HepG2 (cell line): ENCODE measurements around the gene ZNF644. TPM values are rescaled to one million over a fixed set of nuclear protein-coding genes. Genes with fewer than 3 reads are reported as not detected.

Source experiments
- CREM ChIP-seq, 2 experiments: sonication (generic) in 1 of 2; formaldehyde crosslinking in 1 of 2; IDR thresholded peaks; 2 replicates each; pipeline versions ENCODE4 v1.4.0 to v1.6.1; 2016 to 2020; ENCODE audit warnings: antibody characterized with exemption in 1 of 2, mild to moderate bottlenecking in 1 of 2, missing genetic modification reagents in 1 of 2
- GMEB2 ChIP-seq: IDR thresholded peaks from 2 replicates; pipeline ENCODE4 v1.6.1; 2016; ENCODE audit warnings: missing biosample characterization, missing genetic modification reagents, low read depth
- NR2F6 ChIP-seq, 2 experiments: IDR thresholded peaks; 2 replicates each; pipeline ENCODE4 v1.6.1; 2016; ENCODE audit warnings: antibody characterized with exemption in 1 of 2, mild to moderate bottlenecking in 1 of 2
- RBM39 ChIP-seq: fragments of 200-400 bp; formaldehyde crosslinking; IDR thresholded peaks from one replicate; pipeline ENCODE4 v1.6.1; 2018; ENCODE audit warnings: antibody characterized with exemption, mild to moderate bottlenecking, low read depth, low read length; ENCODE audit not compliant: poor library complexity, severe bottlenecking
- SRSF4 ChIP-seq: fragments of 200-400 bp; formaldehyde crosslinking; IDR thresholded peaks from one replicate; pipeline ENCODE4 v1.6.1; 2018; ENCODE audit warnings: mild to moderate bottlenecking, low read depth, low read length, moderate library complexity; ENCODE audit not compliant: poor library complexity, severe bottlenecking
- ZBTB25 ChIP-seq: IDR thresholded peaks from 2 replicates; pipeline ENCODE4 v1.6.1; 2018; ENCODE audit warnings: missing genetic modification reagents
- ZNF180 ChIP-seq: sonication (generic); formaldehyde crosslinking; IDR thresholded peaks from 2 replicates; pipeline ENCODE4 v1.4.0; 2020; ENCODE audit warnings: low read depth, missing genetic modification reagents, borderline replicate concordance
- ZNF615 ChIP-seq: sonication (generic); formaldehyde crosslinking; IDR thresholded peaks from 2 replicates; pipeline ENCODE4 v1.5.0; 2020; ENCODE audit warnings: mild to moderate bottlenecking, missing genetic modification reagents, borderline replicate concordance
- ZNF776 ChIP-seq: sonication (generic); formaldehyde crosslinking; IDR thresholded peaks from 2 replicates; pipeline ENCODE4 v1.4.0; 2020; ENCODE audit warnings: mild to moderate bottlenecking, missing genetic modification reagents
- polyA plus RNA-seq, 8 experiments: library from polyadenylated mRNA; depleted of rRNA in 3 of 8; stranded (reverse) in 7 of 8; unstranded in 1 of 8; fragments of >200 nt; fragmentation: Illumina TruSeq in 4 of 8; extraction: Trizol in 4 of 8; gene quantifications; 2 replicates each; pipeline versions ENCODE4 v1.2.1 to v1.2.3, GENCODE V29; 2011 to 2016; ENCODE audit warnings: low read depth in 4 of 8, missing spikeins in 1 of 8, mixed read lengths in 1 of 8; ENCODE audit not compliant: insufficient read depth in 1 of 8
- total RNA-seq, 5 experiments: library from RNA; depleted of rRNA; stranded (reverse); fragments of >200 nt; fragmentation: Illumina TruSeq; extraction: Trizol; gene quantifications; 2 replicates each; pipeline ENCODE4 v1.2.3, GENCODE V29; 2016; ENCODE audit warnings: low read depth in 1 of 5
- TF ChIP-seq, protein P1 (sequence below): sonication (generic); formaldehyde crosslinking; IDR thresholded peaks from 2 replicates; pipeline ENCODE4 v1.5.1; 2020; ENCODE audit warnings: mild to moderate bottlenecking, missing genetic modification reagents, moderate library complexity
- TF ChIP-seq, protein P2 (sequence below): sonication (generic); formaldehyde crosslinking; IDR thresholded peaks from 2 replicates; pipeline ENCODE4 v1.5.0; 2020; ENCODE audit warnings: missing genetic modification reagents, mild to moderate bottlenecking, borderline replicate concordance
- TF ChIP-seq, protein P3 (sequence below): sonication (generic); formaldehyde crosslinking; IDR thresholded peaks from 2 replicates; pipeline ENCODE4 v1.9.0; 2022; ENCODE audit warnings: low read depth, missing genetic modification reagents
- TF ChIP-seq, protein P4 (sequence below): sonication (generic); formaldehyde crosslinking; IDR thresholded peaks from 2 replicates; pipeline ENCODE4 v1.9.0; 2021; ENCODE audit warnings: missing genetic modification reagents, borderline replicate concordance

Gene ZNF644
- total and polyA plus RNA-seq, 2 of the 13 experiments (the other 11 are each of a cell fraction or from before 2014, with no cell fraction given), result 17.7 to 51.7 TPM

DNA sequence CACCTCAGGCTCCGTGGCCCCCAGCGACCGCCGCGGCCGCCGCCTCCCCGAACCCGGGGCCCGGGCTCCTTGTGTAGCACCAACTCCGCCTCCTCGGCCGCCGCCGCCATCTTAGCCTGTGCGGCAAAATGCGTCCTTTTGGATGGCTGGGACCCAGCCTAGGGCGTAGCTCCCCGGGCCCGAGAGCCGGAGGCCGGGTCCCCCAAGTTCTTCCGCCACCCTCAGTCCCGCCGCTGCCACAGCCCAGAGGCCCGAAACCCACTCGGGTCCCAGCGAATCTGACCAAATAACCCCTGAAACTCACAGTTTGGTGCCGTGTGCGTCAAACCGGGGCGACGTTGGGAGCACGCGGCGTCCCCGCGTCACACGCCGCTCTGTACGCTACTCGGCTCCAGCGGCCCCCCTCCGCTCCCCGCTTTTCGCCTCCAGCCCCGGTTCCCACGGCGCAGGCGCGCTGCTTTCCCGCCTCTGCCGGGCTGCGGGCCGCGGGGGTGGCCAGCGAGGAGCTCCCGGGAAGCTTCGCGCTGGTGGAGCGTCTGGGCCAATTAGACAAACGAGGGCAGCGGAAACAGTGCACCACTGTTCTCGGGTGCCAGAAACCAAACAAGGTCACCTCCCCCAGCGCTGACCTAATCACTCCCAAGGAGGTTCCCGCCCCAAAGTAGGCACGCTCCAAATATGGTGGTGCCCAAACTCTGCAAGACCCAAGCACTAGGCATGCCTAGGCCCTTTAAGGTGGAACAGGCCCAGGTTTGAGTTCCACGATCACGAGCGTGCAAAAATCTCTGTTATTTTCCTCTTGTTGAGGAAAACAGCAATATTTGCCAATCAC is at the start of gene ZNF644 (continued):
- TF ChIP-seq RBM39, result peak; percentile 57
- no peak; the same call in 1 of the 2 replicates for TF ChIP-seq ZNF776 (CRISPR knock-in tag)
- no peak for TF ChIP-seq ZNF180 (CRISPR knock-in tag)
- TF ChIP-seq, protein P1, sequence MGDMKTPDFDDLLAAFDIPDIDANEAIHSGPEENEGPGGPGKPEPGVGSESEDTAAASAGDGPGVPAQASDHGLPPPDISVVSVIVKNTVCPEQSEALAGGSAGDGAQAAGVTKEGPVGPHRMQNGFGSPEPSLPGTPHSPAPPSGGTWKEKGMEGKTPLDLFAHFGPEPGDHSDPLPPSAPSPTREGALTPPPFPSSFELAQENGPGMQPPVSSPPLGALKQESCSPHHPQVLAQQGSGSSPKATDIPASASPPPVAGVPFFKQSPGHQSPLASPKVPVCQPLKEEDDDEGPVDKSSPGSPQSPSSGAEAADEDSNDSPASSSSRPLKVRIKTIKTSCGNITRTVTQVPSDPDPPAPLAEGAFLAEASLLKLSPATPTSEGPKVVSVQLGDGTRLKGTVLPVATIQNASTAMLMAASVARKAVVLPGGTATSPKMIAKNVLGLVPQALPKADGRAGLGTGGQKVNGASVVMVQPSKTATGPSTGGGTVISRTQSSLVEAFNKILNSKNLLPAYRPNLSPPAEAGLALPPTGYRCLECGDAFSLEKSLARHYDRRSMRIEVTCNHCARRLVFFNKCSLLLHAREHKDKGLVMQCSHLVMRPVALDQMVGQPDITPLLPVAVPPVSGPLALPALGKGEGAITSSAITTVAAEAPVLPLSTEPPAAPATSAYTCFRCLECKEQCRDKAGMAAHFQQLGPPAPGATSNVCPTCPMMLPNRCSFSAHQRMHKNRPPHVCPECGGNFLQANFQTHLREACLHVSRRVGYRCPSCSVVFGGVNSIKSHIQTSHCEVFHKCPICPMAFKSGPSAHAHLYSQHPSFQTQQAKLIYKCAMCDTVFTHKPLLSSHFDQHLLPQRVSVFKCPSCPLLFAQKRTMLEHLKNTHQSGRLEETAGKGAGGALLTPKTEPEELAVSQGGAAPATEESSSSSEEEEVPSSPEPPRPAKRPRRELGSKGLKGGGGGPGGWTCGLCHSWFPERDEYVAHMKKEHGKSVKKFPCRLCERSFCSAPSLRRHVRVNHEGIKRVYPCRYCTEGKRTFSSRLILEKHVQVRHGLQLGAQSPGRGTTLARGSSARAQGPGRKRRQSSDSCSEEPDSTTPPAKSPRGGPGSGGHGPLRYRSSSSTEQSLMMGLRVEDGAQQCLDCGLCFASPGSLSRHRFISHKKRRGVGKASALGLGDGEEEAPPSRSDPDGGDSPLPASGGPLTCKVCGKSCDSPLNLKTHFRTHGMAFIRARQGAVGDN (CRISPR knock-in tag), result peak; percentile 100
- TF ChIP-seq NR2F6 (IDR thresholded peaks at IDR 0.05), result no peak
- peak; percentile 72 for TF ChIP-seq NR2F6 (CRISPR knock-in tag; IDR thresholded peaks at IDR 0.05)
- TF ChIP-seq, protein P2, sequence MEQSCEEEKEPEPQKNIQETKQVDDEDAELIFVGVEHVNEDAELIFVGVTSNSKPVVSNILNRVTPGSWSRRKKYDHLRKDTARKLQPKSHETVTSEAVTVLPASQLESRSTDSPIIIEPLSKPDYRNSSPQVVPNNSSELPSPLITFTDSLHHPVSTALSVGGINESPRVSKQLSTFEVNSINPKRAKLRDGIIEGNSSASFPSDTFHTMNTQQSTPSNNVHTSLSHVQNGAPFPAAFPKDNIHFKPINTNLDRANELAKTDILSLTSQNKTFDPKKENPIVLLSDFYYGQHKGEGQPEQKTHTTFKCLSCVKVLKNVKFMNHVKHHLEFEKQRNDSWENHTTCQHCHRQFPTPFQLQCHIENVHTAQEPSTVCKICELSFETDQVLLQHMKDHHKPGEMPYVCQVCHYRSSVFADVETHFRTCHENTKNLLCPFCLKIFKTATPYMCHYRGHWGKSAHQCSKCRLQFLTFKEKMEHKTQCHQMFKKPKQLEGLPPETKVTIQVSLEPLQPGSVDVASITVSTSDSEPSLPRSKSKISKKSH (CRISPR knock-in tag), result peak; percentile 92; the same call in 1 of the 2 replicates
- peak; percentile 84 for TF ChIP-seq GMEB2 (CRISPR knock-in tag)
- TF ChIP-seq, protein P3, sequence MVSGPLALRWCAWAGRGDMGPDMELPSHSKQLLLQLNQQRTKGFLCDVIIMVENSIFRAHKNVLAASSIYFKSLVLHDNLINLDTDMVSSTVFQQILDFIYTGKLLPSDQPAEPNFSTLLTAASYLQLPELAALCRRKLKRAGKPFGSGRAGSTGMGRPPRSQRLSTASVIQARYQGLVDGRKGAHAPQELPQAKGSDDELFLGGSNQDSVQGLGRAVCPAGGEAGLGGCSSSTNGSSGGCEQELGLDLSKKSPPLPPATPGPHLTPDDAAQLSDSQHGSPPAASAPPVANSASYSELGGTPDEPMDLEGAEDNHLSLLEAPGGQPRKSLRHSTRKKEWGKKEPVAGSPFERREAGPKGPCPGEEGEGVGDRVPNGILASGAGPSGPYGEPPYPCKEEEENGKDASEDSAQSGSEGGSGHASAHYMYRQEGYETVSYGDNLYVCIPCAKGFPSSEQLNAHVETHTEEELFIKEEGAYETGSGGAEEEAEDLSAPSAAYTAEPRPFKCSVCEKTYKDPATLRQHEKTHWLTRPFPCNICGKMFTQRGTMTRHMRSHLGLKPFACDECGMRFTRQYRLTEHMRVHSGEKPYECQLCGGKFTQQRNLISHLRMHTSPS (CRISPR knock-in tag), result no peak; the same call in 1 of the 2 replicates
- TF ChIP-seq ZNF615 (CRISPR knock-in tag), result no peak; the same call in 1 of the 2 replicates
- TF ChIP-seq SRSF4, result no peak
- TF ChIP-seq ZBTB25 (CRISPR knock-in tag), result no peak
- peak; percentile 55 for TF ChIP-seq CREM (IDR thresholded peaks at IDR 0.05)
- TF ChIP-seq CREM (CRISPR knock-in tag; IDR thresholded peaks at IDR 0.05), result no peak
- TF ChIP-seq, protein P4, sequence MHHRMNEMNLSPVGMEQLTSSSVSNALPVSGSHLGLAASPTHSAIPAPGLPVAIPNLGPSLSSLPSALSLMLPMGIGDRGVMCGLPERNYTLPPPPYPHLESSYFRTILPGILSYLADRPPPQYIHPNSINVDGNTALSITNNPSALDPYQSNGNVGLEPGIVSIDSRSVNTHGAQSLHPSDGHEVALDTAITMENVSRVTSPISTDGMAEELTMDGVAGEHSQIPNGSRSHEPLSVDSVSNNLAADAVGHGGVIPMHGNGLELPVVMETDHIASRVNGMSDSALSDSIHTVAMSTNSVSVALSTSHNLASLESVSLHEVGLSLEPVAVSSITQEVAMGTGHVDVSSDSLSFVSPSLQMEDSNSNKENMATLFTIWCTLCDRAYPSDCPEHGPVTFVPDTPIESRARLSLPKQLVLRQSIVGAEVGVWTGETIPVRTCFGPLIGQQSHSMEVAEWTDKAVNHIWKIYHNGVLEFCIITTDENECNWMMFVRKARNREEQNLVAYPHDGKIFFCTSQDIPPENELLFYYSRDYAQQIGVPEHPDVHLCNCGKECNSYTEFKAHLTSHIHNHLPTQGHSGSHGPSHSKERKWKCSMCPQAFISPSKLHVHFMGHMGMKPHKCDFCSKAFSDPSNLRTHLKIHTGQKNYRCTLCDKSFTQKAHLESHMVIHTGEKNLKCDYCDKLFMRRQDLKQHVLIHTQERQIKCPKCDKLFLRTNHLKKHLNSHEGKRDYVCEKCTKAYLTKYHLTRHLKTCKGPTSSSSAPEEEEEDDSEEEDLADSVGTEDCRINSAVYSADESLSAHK (CRISPR knock-in tag), result no peak
